SK-N-SH (cell line): ENCODE data around the gene NAA40. TPM values are rescaled to one million over a fixed set of nuclear protein-coding genes. Genes with fewer than 3 reads are reported as not detected.

ENCODE experiments used
- CTCF ChIA-PET: fragments of 300-600, 350-600 bp; formaldehyde crosslinking; extraction: SDS; loops from one replicate; lab custom pipeline; 2021; lab: Yijun Ruan, JAX
- POLR2A ChIA-PET: fragments of 350-600 bp; sonication (Branson Sonifier 250); formaldehyde crosslinking; extraction: SDS; loops from one replicate; lab custom pipeline; 2020; ENCODE audit warnings: antibody characterized with exemption, inconsistent platforms; lab: Yijun Ruan, JAX
- DNase-seq: peaks from one replicate; pipeline ENCODE4 v3.0.0; 2012
- H2AFZ ChIP-seq: fragments of 200-600 bp; sonication (generic); 2 replicates; pipeline ENCODE4 v1.8.1; 2016; ENCODE audit warnings: antibody characterized with exemption, mild to moderate bottlenecking, low read depth
- H3F3A ChIP-seq: fragments of 200-600 bp; sonication (generic); replicated peaks from 2 replicates; pipeline ENCODE3; 2016; ENCODE audit warnings: antibody characterized with exemption, mild to moderate bottlenecking; ENCODE audit not compliant: insufficient read depth
- H3K27ac ChIP-seq, 2 experiments: fragments of 200-500 bp in 1 of 2; fragments of 200-600 bp in 1 of 2; sonication (Bioruptor generic) in 1 of 2; sonication (generic), shearing (Covaris generic) in 1 of 2; 2 replicates each; pipeline versions ENCODE4 v1.5.1 to v1.6.1; 2014 to 2016; ENCODE audit warnings: low read depth in 2 of 2, inconsistent platforms in 1 of 2, low read length in 1 of 2, mild to moderate bottlenecking in 1 of 2, mixed read lengths in 1 of 2
- H3K27me3 ChIP-seq: fragments of 200-600 bp; sonication (generic), shearing (Covaris generic); 2 replicates; pipeline ENCODE4 v1.6.1; 2016; ENCODE audit warnings: mixed run types; ENCODE audit not compliant: insufficient read depth
- H3K36me3 ChIP-seq, 2 experiments: fragments of 200-500 bp in 1 of 2; fragments of 200-600 bp in 1 of 2; sonication (Bioruptor generic) in 1 of 2; sonication (generic) in 1 of 2; replicated peaks in 1 of 2; 2 replicates each; pipeline versions ENCODE3 to v1.5.1; 2014 to 2016; ENCODE audit warnings: low read length in 1 of 2, mild to moderate bottlenecking in 1 of 2; ENCODE audit not compliant: insufficient read depth in 2 of 2, control insufficient read depth in 1 of 2
- H3K4me1 ChIP-seq, 2 experiments: fragments of 200-500 bp in 1 of 2; fragments of 200-600 bp in 1 of 2; sonication (Bioruptor generic) in 1 of 2; sonication (generic), shearing (Covaris generic) in 1 of 2; 2 replicates each; pipeline versions ENCODE4 v1.5.1 to v1.6.1; 2014 to 2016; ENCODE audit warnings: low read depth in 1 of 2, low read length in 1 of 2, mixed run types in 1 of 2; ENCODE audit not compliant: insufficient read depth in 2 of 2, control insufficient read depth in 1 of 2
- H3K4me2 ChIP-seq: fragments of 200-600 bp; sonication (generic), shearing (Covaris generic); 2 replicates; pipeline ENCODE4 v1.6.1; 2017; ENCODE audit warnings: mixed run types
- H3K4me3 ChIP-seq, 2 experiments: fragments of 200-500 bp in 1 of 2; fragments of 200-600 bp in 1 of 2; sonication (Bioruptor generic) in 1 of 2; sonication (generic), shearing (Covaris generic) in 1 of 2; 2 replicates each; pipeline versions ENCODE4 v1.5.1 to v1.8.1; 2014 to 2016; ENCODE audit warnings: low read depth in 2 of 2, inconsistent platforms in 1 of 2, low read length in 1 of 2, mild to moderate bottlenecking in 1 of 2, mixed read lengths in 1 of 2, moderate library complexity in 1 of 2
- H3K79me2 ChIP-seq: fragments of 200-600 bp; sonication (generic); 2 replicates; pipeline ENCODE4 v1.8.1; 2017; ENCODE audit warnings: mild to moderate bottlenecking; ENCODE audit not compliant: insufficient read depth
- H3K9ac ChIP-seq: fragments of 200-600 bp; sonication (generic); 2 replicates; pipeline ENCODE4 v1.6.1; 2017; ENCODE audit warnings: mixed run types
- H3K9me2 ChIP-seq: fragments of 200-600 bp; sonication (generic); 2 replicates; pipeline ENCODE4 v1.6.1; 2017; ENCODE audit warnings: mixed run types
- H3K9me3 ChIP-seq: fragments of 200-600 bp; sonication (generic); 2 replicates; pipeline ENCODE4 v1.6.1; 2017; ENCODE audit warnings: mixed run types, mild to moderate bottlenecking, moderate library complexity
- H4K20me1 ChIP-seq: fragments of 200-600 bp; sonication (generic); 2 replicates; pipeline ENCODE4 v1.6.1; 2017; ENCODE audit warnings: mild to moderate bottlenecking, mixed run types; ENCODE audit not compliant: insufficient read depth
- CHD2 ChIP-seq: fragments of 150-350 bp; IDR thresholded peaks from 2 replicates; pipeline ENCODE4 v1.6.1; 2018; ENCODE audit warnings: low read length; ENCODE audit not compliant: partially characterized antibody
- FOSL2 ChIP-seq: IDR thresholded peaks from 2 replicates; pipeline ENCODE4 v1.4.0; 2012; ENCODE audit warnings: low read depth, mild to moderate bottlenecking, moderate library complexity, borderline replicate concordance
- FOXJ3 ChIP-seq: sonication (generic); formaldehyde crosslinking; IDR thresholded peaks from 2 replicates; pipeline ENCODE4 v1.5.1; 2020; ENCODE audit warnings: mild to moderate bottlenecking, missing genetic modification reagents
- FOXM1 ChIP-seq: IDR thresholded peaks from 2 replicates; pipeline ENCODE4 v1.4.0; 2012; ENCODE audit warnings: low read depth, mild to moderate bottlenecking
- GABPA ChIP-seq: IDR thresholded peaks from 2 replicates; pipeline ENCODE4 v1.4.0; 2012; ENCODE audit warnings: low read depth, mild to moderate bottlenecking
- GATA2 ChIP-seq: sonication (generic); formaldehyde crosslinking; IDR thresholded peaks from 2 replicates; pipeline ENCODE4 v1.5.0; 2020; ENCODE audit warnings: mild to moderate bottlenecking, missing genetic modification reagents
- PBX3 ChIP-seq: IDR thresholded peaks from 2 replicates; pipeline ENCODE4; 2012
- RAD21 ChIP-seq: IDR thresholded peaks from 2 replicates; pipeline ENCODE4 v1.6.1; 2012; ENCODE audit warnings: mild to moderate bottlenecking, low read length
- RCOR1 ChIP-seq: fragments of 150-350 bp; IDR thresholded peaks from 2 replicates; pipeline ENCODE4 v1.6.1; 2017; ENCODE audit warnings: antibody characterized with exemption, low read length
- TCF12 ChIP-seq: IDR thresholded peaks from 2 replicates; pipeline ENCODE4 v1.4.0; 2012
- USF1 ChIP-seq: IDR thresholded peaks from 2 replicates; pipeline ENCODE4 v1.4.0; 2012; ENCODE audit warnings: low read depth, borderline replicate concordance
- USF2 ChIP-seq: fragments of 150-350 bp; IDR thresholded peaks from 2 replicates; pipeline ENCODE4 v1.6.1; 2017; ENCODE audit warnings: antibody characterized with exemption, low read length, low read depth, borderline replicate concordance
- ZBTB33 ChIP-seq: IDR thresholded peaks from 2 replicates; pipeline ENCODE4 v1.4.0; 2012; ENCODE audit warnings: low read depth, borderline replicate concordance
- WGBS: methylation state at CpG from one replicate; pipeline ENCODE4 v1.1.6; 2017; ENCODE audit warnings: low lambda C conversion rate; 5-methylcytosine and 5-hydroxymethylcytosine counted together
- polyA plus RNA-seq, 3 experiments: library from polyadenylated mRNA; depleted of rRNA; stranded (reverse); fragments of >200 nt; gene quantifications; 2 replicates each; pipeline ENCODE4 v1.2.3, GENCODE V29; 2012

The NAA40 gene
- polyA plus RNA-seq, 1 of the 3 experiments (the other 2 are of a cell fraction): 33.0 TPM

GRCh38 chr11:64003807-64004589, 65.2 kb downstream of the NAA40 start:
- H3K79me2 ChIP-seq: no peaks in the 10 kb centered on the region
- no peaks in the 10 kb centered on the region for H3K9me3 ChIP-seq
- no peak overlapping the region for H3K9ac ChIP-seq
- no peak overlapping the region for H3K27ac ChIP-seq
- no peaks in the 10 kb centered on the region for H3K27me3 ChIP-seq
- H4K20me1 ChIP-seq: peaks cover 17% of the 10 kb centered on the region
- 86% methylated on average over 19 of the region's 23 CpGs for WGBS
- no peaks in the 10 kb centered on the region for H3F3A ChIP-seq
- no peak overlapping the region for H3K4me2 ChIP-seq
- H2AFZ ChIP-seq: no peak overlapping the region
- ChIA-PET POLR2A (no interaction called here), CTCF (interaction anchor here (0.7 kb wide), 1 partner anchor 578 kb away, joined by 3 read pairs; no protein-coding TSS in a partner anchor)
- H3K36me3 ChIP-seq: peaks cover 0 to 20% of the 10 kb centered on the region in 2 experiments
- H3K4me3 ChIP-seq: no peak overlapping the region
- no peak for TF ChIP-seq GABPA
- TF ChIP-seq RAD21: no peak
- no peak for TF ChIP-seq GATA2
- no peak for TF ChIP-seq FOXM1
- no peak for TF ChIP-seq PBX3
- no peak for TF ChIP-seq USF1
- no peak for TF ChIP-seq CHD2
- TF ChIP-seq USF2: no peak
- TF ChIP-seq TCF12: no peak
- no peak for DNase-seq
- no peaks in the 10 kb centered on the region for H3K9me2 ChIP-seq
- peaks cover 0 to 13% of the 10 kb centered on the region in 2 experiments; a peak in 2 of 4 replicates for H3K4me1 ChIP-seq

GRCh38 chr11:64004590-64004984, 65.8 kb downstream of the NAA40 start:
- TF ChIP-seq FOSL2 (peak; percentile 18; the same call in 1 of the 2 replicates), RCOR1 (no peak), FOXJ3 (CRISPR knock-in tag) (no peak), ZBTB33 (no peak)
- H3K27ac ChIP-seq: no peak overlapping the region
- no peaks in the 10 kb centered on the region for H3K9me2 ChIP-seq
- ChIA-PET POLR2A (no interaction called here), CTCF (interaction anchor here (0.7 kb wide), 1 partner anchor 579 kb away, joined by 3 read pairs; no protein-coding TSS in a partner anchor)
- H3K4me2 ChIP-seq: no peak overlapping the region
- H2AFZ ChIP-seq: no peak overlapping the region
- peaks cover 17% of the 10 kb centered on the region for H4K20me1 ChIP-seq
- H3K27me3 ChIP-seq: no peaks in the 10 kb centered on the region
- H3K9me3 ChIP-seq: no peaks in the 10 kb centered on the region
- peaks cover 0 to 15% of the 10 kb centered on the region in 2 experiments; a peak in 2 of 4 replicates for H3K4me1 ChIP-seq
- H3K4me3 ChIP-seq: no peak overlapping the region
- H3K9ac ChIP-seq: no peak overlapping the region
- DNase-seq: no peak
- WGBS: 94% methylated on average over 3 of the region's 4 CpGs
- no peaks in the 10 kb centered on the region for H3K79me2 ChIP-seq
- H3K36me3 ChIP-seq: peaks cover 0 to 19% of the 10 kb centered on the region in 2 experiments
- no peaks in the 10 kb centered on the region for H3F3A ChIP-seq
